NCI-H1092 treated with DMSO at 0.1 percent for 48 hours (cell line): ENCODE measurements around the gene NFIX.

Experiments
- DNase-seq: peaks from one replicate; lab custom pipeline; 2025; lab: John Stamatoyannopoulos, UW

Gene NFIX

DNA sequence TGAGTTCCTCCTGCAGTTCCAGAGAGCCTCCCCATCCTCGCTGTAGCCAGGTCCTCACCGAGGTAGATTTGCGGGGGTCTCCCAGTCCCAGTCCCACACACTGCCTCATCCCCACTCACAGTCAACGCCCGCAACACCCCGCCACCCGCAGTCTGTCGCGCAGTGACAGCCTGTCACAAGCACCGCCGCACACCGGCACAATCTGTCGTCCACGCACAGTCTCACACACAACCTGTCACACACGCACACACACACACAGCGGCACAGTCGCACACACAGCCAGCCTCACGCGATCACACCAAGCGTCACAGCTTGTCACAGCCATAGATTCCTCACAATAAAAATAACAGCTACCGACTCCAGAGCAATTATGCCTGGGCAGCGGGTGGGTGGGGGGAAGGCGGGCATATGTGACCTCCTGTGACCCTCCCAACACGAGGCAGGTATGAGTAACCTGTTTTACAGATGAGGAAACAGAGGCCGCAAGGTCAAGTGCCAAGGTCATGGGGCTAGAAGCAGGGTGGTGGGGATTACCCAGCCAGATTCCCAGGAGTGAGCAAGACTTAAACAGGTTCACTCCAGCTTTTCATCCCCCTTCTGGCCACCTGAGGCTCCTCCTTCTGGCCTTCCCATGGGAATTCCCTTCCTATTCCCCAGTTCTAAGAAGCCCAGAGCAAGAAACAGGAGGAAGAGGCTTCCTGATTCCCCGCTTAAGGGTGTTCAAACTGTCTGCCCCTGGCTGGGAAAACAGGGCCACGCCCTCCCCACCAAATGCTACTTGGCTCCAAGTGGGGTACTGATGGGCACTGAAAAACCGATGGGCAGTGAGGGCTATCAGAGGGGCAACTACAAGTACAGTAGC is 13.9 kb downstream of the NFIX start:
- no peak for DNase-seq

- DNase-seq, result no peak
Observed at GRCh38 chr19:13010038-13010991, 15.0 kb downstream of the NFIX start.

- no peak for DNase-seq
Observed at GRCh38 chr19:13010992-13011652, 15.8 kb downstream of the NFIX start.

- no peak for DNase-seq
Observed at GRCh38 chr19:13011653-13012389, 16.5 kb downstream of the NFIX start.

DNA sequence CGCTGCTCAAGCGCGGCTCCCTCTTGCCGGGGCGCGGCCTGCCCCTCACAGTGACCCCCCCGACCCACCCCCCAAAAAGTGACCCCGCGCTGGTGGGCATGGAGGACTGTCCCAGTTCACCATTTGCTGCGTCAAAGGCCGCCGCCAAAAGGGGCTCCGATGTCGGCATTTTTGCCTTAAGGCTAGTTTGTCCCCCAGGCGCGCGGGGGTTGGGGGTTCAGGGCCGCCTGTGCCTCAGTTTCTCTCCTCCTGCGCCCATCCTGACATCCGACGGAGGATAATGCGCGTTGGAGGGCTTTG is 17.1 kb downstream of the NFIX start:
- DNase-seq, result no peak

- no peak for DNase-seq
Observed at GRCh38 chr19:13012690-13013608, 17.7 kb downstream of the NFIX start.

GRCh38 chr19:13013649-13014048 is 18.4 kb downstream of the NFIX start:
- no peak for DNase-seq

GRCh38 chr19:13014101-13014920 is 19.0 kb downstream of the NFIX start:
- DNase-seq, result no peak

DNA sequence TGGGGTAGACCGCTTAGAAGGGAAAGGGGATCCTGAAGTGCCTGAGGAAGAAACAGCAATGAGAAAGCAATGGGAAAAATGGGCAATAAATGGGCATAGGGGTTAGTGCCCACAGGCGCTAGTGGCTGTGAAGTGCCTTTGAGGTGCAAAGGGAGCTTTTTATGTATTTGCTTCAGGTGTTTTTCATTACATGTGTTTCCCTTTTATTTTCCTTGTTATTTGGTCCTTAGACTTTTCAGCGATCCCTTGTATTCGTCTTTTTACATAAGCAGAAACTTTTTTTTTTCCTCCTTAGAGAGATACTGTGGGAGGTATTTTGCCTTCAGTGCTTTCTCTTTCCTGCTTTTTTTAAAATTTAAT is 19.6 kb downstream of the NFIX start:
- DNase-seq, result no peak

GRCh38 chr19:13015361-13016223 is 20.3 kb downstream of the NFIX start:
- DNase-seq, result no peak

- no peak for DNase-seq
Observed at GRCh38 chr19:13016245-13016627, 21.0 kb downstream of the NFIX start.

DNA sequence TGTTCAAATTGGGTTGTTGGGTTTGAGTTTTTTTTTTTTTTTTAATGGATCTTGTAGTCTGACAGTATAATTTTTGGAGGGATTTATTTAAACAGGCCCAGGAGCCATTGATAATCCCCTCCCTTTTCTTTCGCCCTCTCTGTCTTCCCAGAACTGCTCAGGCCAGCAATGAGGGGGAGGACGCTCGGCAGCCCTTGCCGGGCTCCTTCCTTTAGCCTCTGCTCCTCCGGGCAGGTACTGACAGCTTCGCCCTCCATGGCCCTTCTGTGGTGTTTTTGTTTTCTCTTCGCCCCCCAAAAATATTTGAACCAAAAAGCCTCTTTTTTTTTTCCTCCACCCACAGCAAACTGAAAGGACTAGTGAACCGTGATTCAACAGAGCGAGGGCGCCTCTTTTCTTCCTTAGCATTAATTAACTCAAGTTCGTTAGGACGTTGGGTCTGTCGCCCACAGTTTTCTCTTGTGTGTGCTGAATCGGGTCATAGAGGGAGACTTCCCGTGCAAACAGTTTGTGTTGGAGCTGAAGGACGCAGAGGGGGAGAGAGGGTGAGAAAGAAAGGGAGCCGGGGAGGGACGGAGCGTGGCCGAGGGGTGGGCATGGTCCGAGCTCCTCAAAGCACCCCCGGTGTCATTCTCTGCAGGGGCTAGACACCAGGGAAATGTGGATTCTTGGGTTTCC is 21.5 kb downstream of the NFIX start:
- DNase-seq, result peak; percentile 12

GRCh38 chr19:13017306-13018034 is 22.2 kb downstream of the NFIX start:
- no peak for DNase-seq

DNA sequence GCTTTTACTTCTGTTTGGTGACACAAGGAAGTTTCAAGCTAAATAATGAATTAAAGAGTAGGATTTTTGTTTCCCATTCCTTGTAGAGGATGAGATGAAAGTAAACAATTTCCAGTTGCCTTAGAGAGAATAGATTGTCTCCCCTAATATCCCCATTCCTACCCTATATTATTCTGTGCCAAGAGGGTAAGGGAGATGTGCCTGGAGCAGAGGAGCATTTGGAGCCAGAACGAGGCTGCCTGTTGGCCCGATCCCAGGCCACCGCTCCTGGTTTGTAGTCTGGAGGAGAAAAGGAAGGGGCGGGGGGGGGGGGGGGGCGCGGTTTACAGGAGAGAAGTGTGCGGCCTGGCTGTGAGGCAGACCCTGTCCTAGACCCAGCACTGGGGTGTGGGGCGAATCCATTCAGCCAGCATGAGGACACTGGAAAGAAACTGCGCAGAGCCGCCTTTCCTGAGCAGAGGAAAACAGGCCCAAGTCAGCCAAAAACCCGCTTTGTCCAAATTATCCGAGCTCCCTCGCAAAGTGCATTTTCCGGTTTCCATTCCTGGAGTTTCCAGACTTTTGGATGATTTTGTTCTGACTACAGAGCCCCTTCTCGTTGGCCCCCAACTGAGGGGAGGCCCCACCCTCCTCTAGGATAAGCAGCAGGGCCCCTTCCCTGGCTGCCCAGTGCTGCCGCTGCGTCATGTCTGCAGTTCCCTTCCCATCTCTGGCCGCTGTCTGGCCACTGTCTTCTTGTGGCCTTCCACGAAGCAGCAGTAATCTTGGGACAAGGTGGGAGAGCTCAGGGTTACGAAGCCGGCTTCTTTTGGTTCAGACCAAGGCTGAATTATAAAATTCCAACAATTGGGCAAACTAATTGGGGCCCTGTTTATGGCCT is 23.0 kb downstream of the NFIX start:
- peak; percentile 73 for DNase-seq

- DNase-seq, result no peak
Observed at GRCh38 chr19:13019332-13019731, 24.1 kb downstream of the NFIX start.

DNA sequence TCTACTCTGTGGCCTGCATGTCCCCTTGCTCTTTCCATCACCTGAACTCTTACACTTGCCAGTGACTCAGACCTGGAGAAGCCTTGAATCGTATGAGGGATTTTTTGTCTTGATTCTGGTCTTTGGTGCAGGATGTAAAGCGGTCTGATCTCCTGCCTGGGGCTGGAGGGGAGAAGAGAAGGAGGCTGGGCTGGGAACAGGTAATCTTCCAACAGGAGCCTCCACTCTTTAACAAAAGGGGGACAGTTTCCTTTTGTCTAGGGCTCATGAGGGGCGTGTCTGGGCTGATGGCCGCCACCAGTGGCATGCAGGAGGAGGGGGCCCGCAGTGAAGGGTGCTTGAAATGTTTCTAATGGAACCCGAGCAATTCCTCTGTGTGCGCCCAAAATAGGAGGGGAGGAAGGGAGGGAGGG is 24.7 kb downstream of the NFIX start:
- DNase-seq, result no peak
